H1 (cell line): Measurements from ENCODE around the gene CHCHD6. TPM values are rescaled to one million over a fixed set of nuclear protein-coding genes. Genes with fewer than 3 reads are reported as not detected.

Experiments
- CTCF ChIA-PET: fragments of 300-600 bp; sonication (Branson Sonifier 250); formaldehyde crosslinking; loops from one replicate; lab custom pipeline; 2021; ENCODE audit not compliant: partially characterized antibody; lab: Charles Lee
- POLR2A ChIA-PET: fragments of 300-600 bp; sonication (Branson Sonifier 250); formaldehyde crosslinking; loops from one replicate; lab custom pipeline; 2021; ENCODE audit warnings: inconsistent platforms; ENCODE audit not compliant: partially characterized antibody; lab: Charles Lee
- DNase-seq, 2 experiments: peaks; one replicate each; pipeline versions ENCODE4 v3.0.0 to v3.0.0-alpha.2; 2010 to 2022; ENCODE audit warnings: low spot score in 2 of 2, low read depth in 1 of 2, mixed read lengths in 1 of 2
- FAIRE-seq: peaks from 2 replicates; lab custom pipeline; 2011; peaks lifted over from hg19 to GRCh38; lab: Jason Lieb, UNC
- H2AFZ ChIP-seq: 2 replicates; pipeline ENCODE4 v1.8.1; 2012; ENCODE audit warnings: low read length, inconsistent platforms
- H2AK5ac ChIP-seq: 2 replicates; pipeline ENCODE4 v1.6.1; 2013; ENCODE audit warnings: low read depth, low read length
- H2BK120ac ChIP-seq: replicated peaks from 2 replicates; pipeline ENCODE3; 2013; ENCODE audit warnings: low read depth, low read length, inconsistent platforms
- H2BK12ac ChIP-seq: 2 replicates; pipeline ENCODE4 v1.6.1; 2013; ENCODE audit warnings: low read depth, low read length
- H2BK15ac ChIP-seq: 2 replicates; pipeline ENCODE4 v1.6.1; 2013; ENCODE audit warnings: low read length
- H2BK20ac ChIP-seq: 2 replicates; pipeline ENCODE4 v1.6.1; 2013; ENCODE audit warnings: low read length
- H2BK5ac ChIP-seq: 2 replicates; pipeline ENCODE4 v1.6.1; 2013; ENCODE audit warnings: low read depth, low read length
- H3K14ac ChIP-seq: 2 replicates; pipeline ENCODE4 v1.6.1; 2013; ENCODE audit warnings: inconsistent platforms; ENCODE audit not compliant: insufficient read length
- H3K18ac ChIP-seq: 2 replicates; pipeline ENCODE4 v1.6.1; 2013; ENCODE audit warnings: low read length; ENCODE audit errors: extremely low read depth
- H3K23ac ChIP-seq: 2 replicates; pipeline ENCODE4 v1.6.1; 2013; ENCODE audit warnings: inconsistent platforms; ENCODE audit not compliant: insufficient read length
- H3K23me2 ChIP-seq: 2 replicates; pipeline ENCODE4 v1.6.1; 2013; ENCODE audit warnings: low read depth, low read length
- H3K27ac ChIP-seq: 2 replicates; pipeline ENCODE4 v1.6.1; 2011; ENCODE audit warnings: low read depth, low read length, inconsistent platforms
- H3K27me3 ChIP-seq, 4 experiments: replicated peaks in 1 of 4; 1 replicate in 1 of 4; 2 replicates in 3 of 4; pipeline versions ENCODE4 v1.6.1 to v1.8.1; 2011 to 2013; ENCODE audit warnings: low read length in 3 of 4, mild to moderate bottlenecking in 3 of 4, inconsistent platforms in 2 of 4, mixed read lengths in 2 of 4, moderate library complexity in 1 of 4; ENCODE audit not compliant: control insufficient read depth in 3 of 4, insufficient read depth in 3 of 4; ENCODE audit errors: extremely low read depth in 1 of 4
- H3K36me3 ChIP-seq, 4 experiments: 2 replicates each; pipeline versions ENCODE4 v1.6.1 to v1.8.1; 2011 to 2013; ENCODE audit warnings: mild to moderate bottlenecking in 4 of 4, low read length in 3 of 4, moderate library complexity in 2 of 4, control low read depth in 1 of 4, inconsistent platforms in 1 of 4; ENCODE audit not compliant: insufficient read depth in 4 of 4, control insufficient read depth in 2 of 4
- H3K4ac ChIP-seq: replicated peaks from 2 replicates; pipeline ENCODE3; 2013; ENCODE audit warnings: low read length, low read depth, mixed read lengths, inconsistent platforms; ENCODE audit not compliant: insufficient read length
- H3K4me1 ChIP-seq, 4 experiments: replicated peaks in 1 of 4; 1 replicate in 1 of 4; 2 replicates in 3 of 4; pipeline versions ENCODE4 v1.6.1 to v1.8.1; 2011 to 2013; ENCODE audit warnings: low read length in 3 of 4, inconsistent platforms in 2 of 4, mixed read lengths in 1 of 4; ENCODE audit not compliant: insufficient read depth in 4 of 4, control insufficient read depth in 3 of 4
- H3K4me2 ChIP-seq, 2 experiments: 2 replicates each; pipeline versions ENCODE4 v1.6.1 to v1.8.1; 2011 to 2013; ENCODE audit warnings: low read depth in 2 of 2, low read length in 2 of 2, control low read depth in 1 of 2, inconsistent platforms in 1 of 2, mild to moderate bottlenecking in 1 of 2; ENCODE audit not compliant: insufficient read depth in 1 of 2
- H3K4me3 ChIP-seq, 4 experiments: fragments of 200-600, 300-600 bp in 1 of 4; sonication (generic), shearing (Covaris generic), sonication (Bioruptor Twin) in 1 of 4; 2 replicates each; pipeline versions ENCODE4 v1.5.1 to v1.8.1; 2011 to 2016; ENCODE audit warnings: low read length in 4 of 4, low read depth in 3 of 4, control low read depth in 2 of 4, inconsistent platforms in 2 of 4, mild to moderate bottlenecking in 2 of 4, mixed read lengths in 1 of 4, moderate library complexity in 1 of 4; ENCODE audit not compliant: insufficient read depth in 2 of 4; ENCODE audit errors: extremely low read depth in 1 of 4
- H3K56ac ChIP-seq: replicated peaks from 2 replicates; pipeline ENCODE3; 2013; ENCODE audit warnings: low read depth, mild to moderate bottlenecking, mixed read lengths, low read length, inconsistent platforms; ENCODE audit not compliant: insufficient read length
- H3K79me1 ChIP-seq: 2 replicates; pipeline ENCODE4 v1.6.1; 2013; ENCODE audit warnings: low read depth, low read length, control low read depth
- H3K79me2 ChIP-seq, 2 experiments: 2 replicates each; pipeline versions ENCODE4 v1.6.1 to v1.8.1; 2012 to 2013; ENCODE audit warnings: low read length in 2 of 2, mild to moderate bottlenecking in 2 of 2, inconsistent platforms in 1 of 2; ENCODE audit not compliant: insufficient read depth in 2 of 2, control insufficient read depth in 1 of 2
- H3K9ac ChIP-seq, 4 experiments: replicated peaks in 1 of 4; 1 replicate in 1 of 4; 2 replicates in 3 of 4; pipeline versions ENCODE4 v1.6.1 to v1.8.1; 2011 to 2013; ENCODE audit warnings: low read depth in 3 of 4, low read length in 3 of 4, control low read depth in 2 of 4, mild to moderate bottlenecking in 2 of 4, moderate library complexity in 2 of 4, inconsistent platforms in 1 of 4; ENCODE audit errors: extremely low read depth in 1 of 4
- H3K9me3 ChIP-seq, 2 experiments: 2 replicates each; pipeline versions ENCODE4 v1.6.1 to v1.8.1; 2012 to 2013; ENCODE audit warnings: mild to moderate bottlenecking in 2 of 2, moderate library complexity in 2 of 2, control low read depth in 1 of 2, inconsistent platforms in 1 of 2, low read depth in 1 of 2, low read length in 1 of 2, mixed read lengths in 1 of 2; ENCODE audit not compliant: insufficient read depth in 2 of 2
- H4K20me1 ChIP-seq, 2 experiments: replicated peaks in 1 of 2; 2 replicates each; pipeline versions ENCODE3 to v1.8.1; 2011 to 2013; ENCODE audit warnings: inconsistent platforms in 2 of 2, low read length in 2 of 2, mild to moderate bottlenecking in 1 of 2; ENCODE audit not compliant: insufficient read depth in 2 of 2, control insufficient read depth in 1 of 2
- H4K5ac ChIP-seq: 2 replicates; pipeline ENCODE4 v1.6.1; 2013; ENCODE audit warnings: low read length, low read depth, mixed read lengths, inconsistent platforms; ENCODE audit not compliant: insufficient read length
- H4K8ac ChIP-seq: 2 replicates; pipeline ENCODE4 v1.8.0; 2013; ENCODE audit warnings: mild to moderate bottlenecking, moderate library complexity, low read length, inconsistent platforms; ENCODE audit not compliant: insufficient read depth; ENCODE audit errors: extremely low read depth
- H4K91ac ChIP-seq: replicated peaks from 2 replicates; pipeline ENCODE3; 2013; ENCODE audit warnings: low read length, mixed read lengths, inconsistent platforms; ENCODE audit not compliant: insufficient read length
- ASH2L ChIP-seq: fragments of 200-600, 300-600 bp; sonication (generic); IDR thresholded peaks from one replicate; pipeline ENCODE4 v1.7.1; 2017; ENCODE audit warnings: low read length
- ATF2 ChIP-seq: IDR thresholded peaks from 2 replicates; pipeline ENCODE4 v1.6.1; 2012; ENCODE audit warnings: low read length, inconsistent platforms
- ATF3 ChIP-seq: IDR thresholded peaks from 2 replicates; pipeline ENCODE4 v1.6.1; 2011; ENCODE audit warnings: low read depth, mild to moderate bottlenecking, low read length; ENCODE audit not compliant: insufficient read depth
- CBX5 ChIP-seq: fragments of 300-800, 300-1000 bp; sonication (generic); IDR thresholded peaks from 2 replicates; pipeline ENCODE4 v1.7.1; 2016; ENCODE audit warnings: antibody characterized with exemption, low read length, low read depth
- EP300 ChIP-seq, 2 experiments: IDR thresholded peaks; 1 replicate in 1 of 2; 2 replicates in 1 of 2; pipeline ENCODE4 v1.6.1; 2011 to 2012; ENCODE audit warnings: low read depth in 2 of 2, low read length in 2 of 2, mild to moderate bottlenecking in 2 of 2, borderline replicate concordance in 1 of 2, inconsistent platforms in 1 of 2, moderate library complexity in 1 of 2
- FOSL1 ChIP-seq: IDR thresholded peaks from 2 replicates; pipeline ENCODE4 v1.6.1; 2011; ENCODE audit warnings: mild to moderate bottlenecking, low read depth, low read length, moderate library complexity; ENCODE audit not compliant: insufficient read depth
- NANOG ChIP-seq: IDR thresholded peaks from 2 replicates; pipeline ENCODE4 v1.6.1; 2011; ENCODE audit warnings: low read length, low read depth, mild to moderate bottlenecking, inconsistent platforms; ENCODE audit not compliant: insufficient read depth, poor library complexity, severe bottlenecking
- SP2 ChIP-seq: IDR thresholded peaks from 2 replicates; pipeline ENCODE4 v1.6.1; 2012; ENCODE audit warnings: mild to moderate bottlenecking, low read length, inconsistent platforms
- SP4 ChIP-seq: IDR thresholded peaks from 2 replicates; pipeline ENCODE4 v1.6.1; 2012; ENCODE audit warnings: low read length, inconsistent platforms
- TAF1 ChIP-seq: IDR thresholded peaks from 2 replicates; pipeline ENCODE4 v1.6.1; 2011; ENCODE audit warnings: mild to moderate bottlenecking, low read depth, low read length
- WGBS, 2 experiments: shearing (Covaris generic) in 1 of 2; methylation state at CpG; one replicate each; pipeline versions ENCODE4 v1.1.6 to v1.1.7; 2013 to 2015; ENCODE audit warnings: low lambda C conversion rate in 2 of 2, mixed read lengths in 2 of 2, inconsistent platforms in 1 of 2, low coverage in 1 of 2, missing lambda C conversion rate in 1 of 2; ENCODE audit not compliant: insufficient replicate concordance in 2 of 2, insufficient coverage in 1 of 2, insufficient read length in 1 of 2; ENCODE audit errors: extremely low coverage in 1 of 2, missing lambda C conversion rate in 1 of 2; 5-methylcytosine and 5-hydroxymethylcytosine counted together
- polyA plus RNA-seq, 7 experiments: library from polyadenylated mRNA; depleted of rRNA in 3 of 7; stranded (reverse) in 5 of 7; unstranded in 2 of 7; fragments of >200 nt in 5 of 7; fragments of 200-250 nt in 2 of 7; gene quantifications; 1 replicate in 5 of 7; 2 replicates in 1 of 7; 4 replicates in 1 of 7; pipeline versions ENCODE4 v1.2.1 to v1.2.3, GENCODE V29; 2011 to 2013; ENCODE audit warnings: missing spikeins in 2 of 7, mixed read lengths in 2 of 7
- total RNA-seq: library from RNA; stranded (reverse); fragmentation: NEBNext Ultra II Directional; extraction: Animal tissue kit (Norgen Biotek cat#: 25700); gene quantifications from 2 replicates; pipeline ENCODE4 v1.2.1, GENCODE V29; 2021

Gene CHCHD6
- total and polyA plus RNA-seq, 2 of the 8 experiments (the other 6 are each of a cell fraction or from before 2014, with no cell fraction given), result 32.4 to 37.6 TPM

- CTCF ChIA-PET, result interaction anchor here (0.6 to 1.8 kb wide), 11 partner anchors 9 to 1459 kb away, joined by 3 to 6 read pairs (median 4); no protein-coding TSS in a partner anchor
- no peak for TF ChIP-seq ATF2
- TF ChIP-seq FOSL1, result no peak
- no peak for TF ChIP-seq CBX5
- no peak for TF ChIP-seq ATF3
- no peak for TF ChIP-seq TAF1
- no peak for TF ChIP-seq EP300 (IDR thresholded peaks at IDR 0.05; ENCODE audit: borderline replicate concordance in 1 of 2, low read depth in 2 of 2, low read length in 2 of 2)
- TF ChIP-seq ASH2L, result no peak
- TF ChIP-seq NANOG, result no peak
- no peak for TF ChIP-seq SP2
- TF ChIP-seq SP4, result no peak
Observed at GRCh38 chr3:126967386-126967785, 263.3 kb downstream of the CHCHD6 start.

More at GRCh38 chr3:126967386-126967785, 263.3 kb downstream of the CHCHD6 start:
- no peak overlapping the region for H4K91ac ChIP-seq
- H2BK120ac ChIP-seq, result no peak overlapping the region
- no peak for FAIRE-seq
- peaks cover 2% of the 10 kb centered on the region in 2 experiments for H4K20me1 ChIP-seq
- POLR2A ChIA-PET, result no interaction called here
- H3K27me3 ChIP-seq, result no peaks in the 10 kb centered on the region; a peak in 1 of 7 replicates
- DNase-seq, result no peak
- H2BK12ac ChIP-seq, result no peak overlapping the region
- no peaks in the 10 kb centered on the region for H3K9me3 ChIP-seq
- H2AFZ ChIP-seq, result no peak overlapping the region
- no peak overlapping the region for H4K5ac ChIP-seq
- H4K8ac ChIP-seq, result no peak overlapping the region
- H3K79me2 ChIP-seq, result no peaks in the 10 kb centered on the region
- H3K18ac ChIP-seq, result no peak overlapping the region
- no peak overlapping the region for H3K4me2 ChIP-seq
- H3K4me3 ChIP-seq, result no peak overlapping the region
- no peak overlapping the region for H3K4ac ChIP-seq
- H2BK15ac ChIP-seq, result no peak overlapping the region
- H2BK5ac ChIP-seq, result no peak overlapping the region
- H3K9ac ChIP-seq, result no peak overlapping the region
- H3K27ac ChIP-seq, result no peak overlapping the region
- no peak overlapping the region for H3K56ac ChIP-seq
- no peak overlapping the region for H3K14ac ChIP-seq
- H3K23me2 ChIP-seq, result no peaks in the 10 kb centered on the region
- no peaks in the 10 kb centered on the region; a peak in 1 of 8 replicates for H3K36me3 ChIP-seq
- WGBS, 2 experiments, result 91% methylated on average over 10 of the region's 10 CpGs; no CpG with 5 or more reads in 1 of the 2 experiments
- H3K79me1 ChIP-seq, result no peaks in the 10 kb centered on the region
- H3K4me1 ChIP-seq, result peaks cover 2 to 12% (median 5%) of the 10 kb centered on the region in 4 experiments; a peak in 4 of 7 replicates
- H2BK20ac ChIP-seq, result no peak overlapping the region
- H2AK5ac ChIP-seq, result no peak overlapping the region
- H3K23ac ChIP-seq, result no peak overlapping the region
